H9 (cell line): ENCODE results near the gene SYCP2L. TPM values are rescaled to one million over a fixed set of nuclear protein-coding genes. Genes with fewer than 3 reads are reported as not detected.
"Not testable (repeated sequence)": the region's sequence is repeated elsewhere in the genome, so short reads cannot be mapped to it uniquely, and the experiment has no call there.

Experiments used
- DNase-seq: peaks from one replicate; pipeline ENCODE4 v3.0.0-alpha.2; 2017
- H2AFZ ChIP-seq: one replicate; pipeline ENCODE4 v1.6.1; 2013; ENCODE audit warnings: mild to moderate bottlenecking, low read length, control low read depth, moderate library complexity
- H2AK5ac ChIP-seq: 2 replicates; pipeline ENCODE4 v1.6.1; 2013; ENCODE audit warnings: low read length, control low read depth, mixed read lengths; ENCODE audit not compliant: insufficient read length
- H2BK120ac ChIP-seq: one replicate; pipeline ENCODE4 v1.6.1; 2013; ENCODE audit warnings: low read depth, mild to moderate bottlenecking, low read length, control low read depth, inconsistent platforms; ENCODE audit not compliant: poor library complexity, severe bottlenecking
- H2BK12ac ChIP-seq: 2 replicates; pipeline ENCODE4 v1.6.1; 2013; ENCODE audit warnings: low read length, control low read depth, mixed read lengths, low read depth; ENCODE audit not compliant: insufficient read length
- H2BK15ac ChIP-seq: 2 replicates; pipeline ENCODE4 v1.6.1; 2013; ENCODE audit warnings: low read depth, low read length, control low read depth
- H2BK20ac ChIP-seq: one replicate; pipeline ENCODE4 v1.6.1; 2013; ENCODE audit warnings: low read depth, mild to moderate bottlenecking, low read length, control low read depth, inconsistent platforms; ENCODE audit not compliant: poor library complexity, severe bottlenecking
- H2BK5ac ChIP-seq: 2 replicates; pipeline ENCODE4 v1.6.1; 2013; ENCODE audit warnings: low read length, control low read depth, mixed read lengths; ENCODE audit not compliant: insufficient read length
- H3K14ac ChIP-seq: 2 replicates; pipeline ENCODE4 v1.6.1; 2013; ENCODE audit warnings: low read length, control low read depth; ENCODE audit not compliant: insufficient read depth
- H3K18ac ChIP-seq: 2 replicates; pipeline ENCODE4 v1.6.1; 2013; ENCODE audit warnings: low read depth, mild to moderate bottlenecking, mixed read lengths, low read length, control low read depth; ENCODE audit not compliant: insufficient read length
- H3K23ac ChIP-seq: 2 replicates; pipeline ENCODE4 v1.6.1; 2013; ENCODE audit warnings: low read length, control low read depth, mixed read lengths, low read depth; ENCODE audit not compliant: insufficient read length
- H3K23me2 ChIP-seq: 2 replicates; pipeline ENCODE4 v1.6.1; 2013; ENCODE audit warnings: low read depth, mild to moderate bottlenecking, mixed read lengths, low read length, control low read depth; ENCODE audit not compliant: insufficient read length, poor library complexity, severe bottlenecking
- H3K27ac ChIP-seq: 2 replicates; pipeline ENCODE4 v1.5.1; 2013; ENCODE audit warnings: low read length, control low read depth, mixed read lengths, low read depth; ENCODE audit not compliant: insufficient read length
- H3K27me3 ChIP-seq: 2 replicates; pipeline ENCODE4 v1.6.1; 2013; ENCODE audit warnings: low read length, control low read depth, inconsistent platforms; ENCODE audit not compliant: insufficient read depth
- H3K4ac ChIP-seq: 2 replicates; pipeline ENCODE4 v1.6.1; 2013; ENCODE audit warnings: low read depth, mild to moderate bottlenecking, control low read depth, inconsistent platforms, low read length, moderate library complexity
- H3K4me1 ChIP-seq: 2 replicates; pipeline ENCODE4 v1.6.1; 2013; ENCODE audit warnings: low read length, control low read depth, inconsistent platforms; ENCODE audit not compliant: insufficient read depth
- H3K4me2 ChIP-seq: 2 replicates; pipeline ENCODE4 v1.6.1; 2013; ENCODE audit warnings: low read length, control low read depth, mixed read lengths; ENCODE audit not compliant: insufficient read length, insufficient read depth
- H3K56ac ChIP-seq: 2 replicates; pipeline ENCODE4 v1.6.1; 2013; ENCODE audit warnings: low read depth, mild to moderate bottlenecking, mixed read lengths, low read length, control low read depth; ENCODE audit not compliant: insufficient read length
- H3K79me1 ChIP-seq: 2 replicates; pipeline ENCODE4 v1.6.1; 2013; ENCODE audit warnings: low read depth, mild to moderate bottlenecking, moderate library complexity, low read length, control low read depth, inconsistent platforms; ENCODE audit not compliant: insufficient read depth, poor library complexity, severe bottlenecking
- H3K79me2 ChIP-seq: 2 replicates; pipeline ENCODE4 v1.6.1; 2013; ENCODE audit warnings: low read length, control low read depth, inconsistent platforms; ENCODE audit not compliant: insufficient read depth
- H3K9ac ChIP-seq: 2 replicates; pipeline ENCODE4 v1.6.1; 2013; ENCODE audit warnings: low read length, control low read depth, mixed read lengths; ENCODE audit not compliant: insufficient read length; ENCODE audit errors: extremely low read depth
- H3K9me3 ChIP-seq: one replicate; pipeline ENCODE4 v1.6.1; 2013; ENCODE audit warnings: low read depth, low read length, inconsistent platforms; ENCODE audit not compliant: control insufficient read depth
- H3T11ph ChIP-seq: one replicate; pipeline ENCODE4 v1.6.1; 2013; ENCODE audit warnings: mild to moderate bottlenecking, low read length, control low read depth, inconsistent platforms
- H4K20me1 ChIP-seq: one replicate; pipeline ENCODE4 v1.6.1; 2013; ENCODE audit not compliant: control insufficient read depth, insufficient read length, insufficient read depth
- H4K5ac ChIP-seq: 2 replicates; pipeline ENCODE4 v1.6.1; 2013; ENCODE audit warnings: low read depth, mild to moderate bottlenecking, mixed read lengths, low read length, control low read depth; ENCODE audit not compliant: insufficient read length
- H4K8ac ChIP-seq: replicated peaks from 2 replicates; pipeline ENCODE4 v1.6.1; 2013; ENCODE audit warnings: low read length, control low read depth, mixed read lengths, low read depth; ENCODE audit not compliant: insufficient read length
- H4K91ac ChIP-seq: 2 replicates; pipeline ENCODE4 v1.6.1; 2013; ENCODE audit warnings: low read depth, mild to moderate bottlenecking, moderate library complexity, mixed read lengths, low read length, control low read depth; ENCODE audit not compliant: insufficient read length
- H3K27ac Mint-ChIP-seq, 3 experiments: 2 replicates in 2 of 3; 3 replicates in 1 of 3; pipeline ENCODE4 v1.8.0; 2020 to 2021; ENCODE audit warnings: mixed read lengths in 3 of 3, mild to moderate bottlenecking in 1 of 3, moderate library complexity in 1 of 3
- H3K27me3 Mint-ChIP-seq: 2 replicates; pipeline ENCODE4 v1.8.0; 2021; ENCODE audit warnings: low read depth, mild to moderate bottlenecking, moderate library complexity, mixed read lengths
- H3K36me3 Mint-ChIP-seq, 3 experiments: 2 replicates in 2 of 3; 3 replicates in 1 of 3; pipeline ENCODE4 v1.8.0; 2020 to 2021; ENCODE audit warnings: low read depth in 3 of 3, mixed read lengths in 3 of 3; ENCODE audit not compliant: insufficient read depth in 1 of 3
- H3K4me1 Mint-ChIP-seq, 2 experiments: 2 replicates each; pipeline ENCODE4 v1.8.0; 2020; ENCODE audit warnings: mixed read lengths in 2 of 2
- H3K4me3 Mint-ChIP-seq, 2 experiments: 2 replicates in 1 of 2; 3 replicates in 1 of 2; pipeline ENCODE4 v1.8.0; 2020 to 2021; ENCODE audit warnings: mild to moderate bottlenecking in 2 of 2, mixed read lengths in 2 of 2, moderate library complexity in 1 of 2
- H3K9me3 Mint-ChIP-seq, 2 experiments: 2 replicates in 1 of 2; 3 replicates in 1 of 2; pipeline ENCODE4 v1.8.0; 2020; ENCODE audit warnings: mild to moderate bottlenecking in 2 of 2, mixed read lengths in 2 of 2, moderate library complexity in 1 of 2
- CTCF ChIP-seq: fragments of 200-600 bp; sonication (generic); conservative IDR thresholded peaks from 3 replicates; pipeline ENCODE4 v1.8.0; 2021; ENCODE audit warnings: antibody characterized with exemption, mild to moderate bottlenecking
- WGBS: extraction: QIAGEN DNeasy Blood & Tissue Kit; methylation state at CpG from one replicate; pipeline ENCODE4 v1.1.7; 2013; ENCODE audit warnings: missing lambda C conversion rate, low lambda C conversion rate, mixed read lengths; ENCODE audit not compliant: insufficient read length; ENCODE audit errors: extremely low coverage; 5-methylcytosine and 5-hydroxymethylcytosine counted together
- total RNA-seq: library from RNA; stranded (reverse); gene quantifications from 2 replicates; pipeline ENCODE4 v1.2.1, GENCODE V29; 2021

SYCP2L gene
- total RNA-seq, 1 experiment from 2014 or later = 3.5 TPM

- no peak overlapping the region for H4K8ac ChIP-seq
- no peak overlapping the region for H2BK120ac ChIP-seq
- WGBS = no CpG with 5 or more reads among the region's 1 CpG
- H3K4me1 ChIP-seq = no peaks in the 10 kb centered on the region
- no peaks in the 10 kb centered on the region; the same call in 1 of the 2 replicates for H3K27me3 Mint-ChIP-seq
- H3T11ph ChIP-seq = no peak overlapping the region
- H4K20me1 ChIP-seq = no peaks in the 10 kb centered on the region
- H3K27me3 ChIP-seq = no peaks in the 10 kb centered on the region
- H3K56ac ChIP-seq = no peak overlapping the region
- H4K5ac ChIP-seq = no peak overlapping the region
- H2BK20ac ChIP-seq = no peak overlapping the region
- no peak overlapping the region for H3K27ac Mint-ChIP-seq
- H2BK12ac ChIP-seq = no peak overlapping the region
- H3K4me1 Mint-ChIP-seq = peaks cover 8 to 11% of the 10 kb centered on the region in 2 experiments
- H3K36me3 Mint-ChIP-seq = peaks cover 0 to 6% (median 4%) of the 10 kb centered on the region in 3 experiments; a peak in 2 of 7 replicates
- no peak overlapping the region for H2AFZ ChIP-seq
- H3K23me2 ChIP-seq = no peaks in the 10 kb centered on the region
- no peak overlapping the region for H3K9ac ChIP-seq
- no peak overlapping the region for H2BK5ac ChIP-seq
- H3K4me2 ChIP-seq = no peak overlapping the region
- H3K9me3 Mint-ChIP-seq = peaks cover 4 to 5% of the 10 kb centered on the region in 2 experiments; a peak in 4 of 5 replicates
- no peaks in the 10 kb centered on the region for H3K79me1 ChIP-seq
- H3K14ac ChIP-seq = no peak overlapping the region
- no peak for DNase-seq
- no peak overlapping the region for H3K4me3 Mint-ChIP-seq
- H3K79me2 ChIP-seq = no peaks in the 10 kb centered on the region
- no peak overlapping the region for H2BK15ac ChIP-seq
- no peak for TF ChIP-seq CTCF
- no peak overlapping the region for H3K27ac ChIP-seq
- H3K23ac ChIP-seq = no peak overlapping the region
- no peak overlapping the region for H4K91ac ChIP-seq
- no peak overlapping the region for H2AK5ac ChIP-seq
- no peaks in the 10 kb centered on the region for H3K9me3 ChIP-seq
- no peak overlapping the region for H3K4ac ChIP-seq
- H3K18ac ChIP-seq = no peak overlapping the region
Measured at GRCh38 chr6:10981409-10981808, 94.6 kb downstream of the SYCP2L start.

GRCh38 chr6:10984959-10985358, 98.1 kb downstream of the SYCP2L start:
- H3K27me3 Mint-ChIP-seq, H2AK5ac ChIP-seq, H2BK5ac ChIP-seq, H4K8ac ChIP-seq, H3K27me3 ChIP-seq, H3K9ac ChIP-seq, H3K4me2 ChIP-seq, H3K79me2 ChIP-seq, H4K5ac ChIP-seq, H3K23me2 ChIP-seq, H3T11ph ChIP-seq, H3K23ac ChIP-seq, H2BK20ac ChIP-seq, H2AFZ ChIP-seq, H4K20me1 ChIP-seq, H3K56ac ChIP-seq, H3K9me3 ChIP-seq, H2BK12ac ChIP-seq, H3K18ac ChIP-seq, H3K27ac Mint-ChIP-seq, H3K36me3 Mint-ChIP-seq, DNase-seq, H3K4me1 Mint-ChIP-seq, H4K91ac ChIP-seq, H2BK120ac ChIP-seq, H3K4ac ChIP-seq, H3K9me3 Mint-ChIP-seq, H2BK15ac ChIP-seq, H3K27ac ChIP-seq, H3K4me3 Mint-ChIP-seq, H3K14ac ChIP-seq, H3K79me1 ChIP-seq, H3K4me1 ChIP-seq: not testable (repeated sequence)
- WGBS = no CpG with 5 or more reads among the region's 2 CpGs
